Suppressor macrophage treated with lipopolysaccharide for 1 hour (primary cell): Measurements from ENCODE around the gene QRFP.
"Not testable (repeated sequence)": the region's sequence is repeated elsewhere in the genome, so short reads cannot be mapped to it uniquely, and the experiment has no call there.

Source experiments
- DNase-seq, 3 donors: peaks; one replicate each; pipeline ENCODE4 v3.0.0-alpha.2; 2020 to 2022

Gene QRFP

DNA sequence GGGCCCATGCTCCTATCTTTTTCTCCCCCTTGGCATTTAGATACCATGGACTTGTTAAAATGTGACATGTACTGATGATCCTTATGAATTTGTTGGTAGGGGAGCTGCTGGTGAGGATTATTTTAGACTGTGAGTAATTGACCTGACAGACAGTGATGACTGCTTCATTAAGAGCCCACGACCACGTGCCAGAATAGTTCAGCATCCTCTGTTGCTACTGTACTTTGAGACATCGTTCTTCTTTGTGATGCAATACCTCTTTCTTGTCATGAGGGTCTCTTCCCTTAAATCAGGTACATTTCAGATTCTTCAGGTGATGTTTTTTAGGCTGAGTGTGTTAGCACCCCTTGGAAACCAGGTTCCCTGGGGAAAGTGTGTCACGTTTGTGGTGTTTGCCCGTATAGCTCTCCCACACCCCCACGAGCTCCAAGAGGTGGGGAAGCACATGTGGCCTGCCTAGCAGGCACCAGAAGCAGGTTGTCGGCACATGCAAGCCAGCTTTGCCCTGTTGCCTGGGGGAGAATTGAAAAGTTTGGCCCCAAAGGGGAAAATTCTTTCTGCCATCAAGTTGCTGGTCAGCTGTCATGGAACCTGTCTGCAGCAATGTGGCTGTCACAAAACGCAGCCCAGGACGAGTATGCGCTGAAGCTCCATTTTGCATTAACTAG, 25.1 kb downstream of the QRFP start:
- DNase-seq: no peak

DNA sequence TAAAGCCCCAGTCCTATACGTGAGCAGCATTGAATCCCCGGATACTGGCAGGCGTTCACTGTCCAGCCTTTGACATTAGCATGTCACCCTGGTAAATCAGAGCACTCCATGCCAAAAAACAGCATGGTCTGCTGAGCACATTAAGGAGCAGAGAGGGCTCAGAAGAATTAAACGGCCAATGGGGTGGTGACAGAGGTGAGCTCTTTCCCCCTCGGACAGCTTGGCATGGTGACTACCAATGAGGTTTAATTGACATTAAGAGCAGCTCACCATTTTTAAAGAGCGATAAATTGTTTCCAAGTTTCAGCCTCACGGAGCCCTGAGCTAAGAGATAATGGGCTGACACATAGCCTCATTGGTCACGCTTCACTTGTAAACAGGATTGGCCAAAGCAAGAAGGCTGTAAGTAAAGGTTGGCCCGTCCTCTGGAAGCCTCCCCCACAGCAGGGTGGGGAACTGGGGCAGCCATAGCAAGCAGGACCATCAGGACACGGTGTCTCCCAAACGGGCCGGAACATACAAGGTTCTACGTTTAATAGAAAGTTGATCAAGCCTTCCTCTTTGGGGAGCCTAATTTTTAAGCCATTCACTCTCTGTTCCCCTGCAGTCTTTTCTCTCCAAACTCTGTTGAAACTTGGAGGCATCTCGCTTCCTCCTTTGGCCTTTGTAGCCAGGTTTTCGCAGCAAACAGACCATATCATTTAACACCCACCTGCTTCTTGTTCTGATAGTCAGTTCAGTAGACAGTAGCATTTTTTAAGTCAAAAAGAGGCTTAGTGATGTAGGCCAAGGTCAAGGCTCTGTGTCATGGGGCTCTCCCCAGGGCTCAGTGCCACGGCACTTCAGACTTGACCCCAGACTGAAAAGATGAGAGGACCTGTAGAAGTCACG, 25.9 kb downstream of the QRFP start:
- no peak for DNase-seq

DNA sequence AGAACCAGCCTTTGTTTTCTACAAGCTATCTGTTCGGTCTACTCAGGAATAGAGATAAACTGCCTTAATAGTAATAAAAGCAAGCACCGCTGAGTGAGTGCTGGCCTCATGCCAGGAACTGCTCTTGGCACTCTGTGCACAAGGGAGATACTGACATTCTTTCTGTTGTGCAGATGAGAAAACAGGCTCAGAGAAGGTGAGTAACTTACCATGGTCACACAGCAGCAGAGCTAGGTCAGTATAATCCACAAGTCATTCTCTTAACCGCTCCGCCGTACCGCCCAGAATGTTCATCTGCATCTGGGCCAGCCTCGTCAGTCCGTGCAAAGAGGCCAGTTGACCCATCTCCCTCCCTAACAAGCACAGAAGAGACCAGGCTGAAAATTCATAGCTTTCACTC, 27.4 kb downstream of the QRFP start:
- no peak for DNase-seq

DNA sequence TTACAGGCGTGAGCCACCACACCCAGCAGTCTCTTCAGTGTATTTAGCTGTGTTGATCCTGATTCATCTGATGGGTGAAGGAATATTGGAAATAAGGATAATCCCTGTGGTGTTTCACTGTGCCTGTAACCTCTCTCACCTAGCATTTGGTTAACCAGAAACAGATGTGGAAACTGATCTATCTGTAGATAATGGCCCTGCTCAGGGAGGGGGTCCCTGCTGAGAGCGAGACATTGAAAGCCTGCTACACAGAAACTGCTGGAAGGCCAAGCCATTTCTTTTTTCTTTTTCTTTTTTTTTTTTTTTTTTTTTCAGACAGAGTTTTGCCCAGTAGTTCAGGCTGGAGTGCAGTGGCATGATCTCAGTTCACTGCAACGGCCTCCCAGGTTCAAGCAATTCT, 28.4 kb downstream of the QRFP start:
- no peak for DNase-seq

DNA sequence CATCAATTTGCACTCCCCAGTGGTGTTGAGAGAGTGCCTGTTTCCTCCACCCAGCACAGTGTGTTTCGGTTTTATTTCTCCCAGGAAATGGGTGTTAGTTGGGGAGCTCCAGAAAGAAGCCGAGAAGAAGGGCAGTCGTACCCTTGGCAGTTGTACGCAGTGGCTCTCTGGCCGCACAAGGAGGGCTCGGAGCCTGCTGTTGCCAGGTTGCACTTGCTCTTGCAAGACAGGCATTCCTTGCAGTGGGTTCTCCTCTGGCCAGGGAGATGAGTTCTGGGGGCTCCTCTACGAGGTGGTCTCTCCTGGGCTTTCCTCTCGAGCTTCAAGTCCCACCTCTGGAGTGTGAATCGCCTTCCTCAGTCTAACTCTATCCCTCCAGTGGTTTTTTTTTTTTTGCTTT, 29.1 kb downstream of the QRFP start:
- DNase-seq: no peak

DNA sequence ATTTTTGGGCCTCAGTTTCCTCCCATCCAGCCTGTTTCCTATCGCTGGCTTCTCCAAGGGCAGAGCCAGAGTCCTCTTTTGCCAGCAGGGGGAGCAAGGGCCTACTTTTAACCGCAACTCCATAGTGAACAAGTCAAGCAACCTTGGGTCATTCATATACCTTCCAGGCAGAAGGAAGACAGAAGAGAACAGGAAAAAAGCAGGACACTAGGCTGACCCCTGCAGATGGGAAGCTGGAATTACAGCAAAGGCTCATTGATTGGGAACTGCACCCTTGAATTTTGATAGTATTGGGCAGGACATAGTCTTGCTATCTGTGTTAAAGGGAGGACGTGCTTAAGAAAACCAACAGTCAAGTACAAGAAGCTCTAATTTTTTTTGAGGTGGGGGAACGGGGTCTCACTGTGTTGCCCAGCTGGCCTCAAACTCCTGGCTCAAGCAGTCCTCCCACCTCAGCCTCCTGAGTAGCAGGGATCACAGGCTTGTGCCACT, 30.1 kb downstream of the QRFP start:
- peak; percentile 82 to 88 (median 85) for DNase-seq

DNA sequence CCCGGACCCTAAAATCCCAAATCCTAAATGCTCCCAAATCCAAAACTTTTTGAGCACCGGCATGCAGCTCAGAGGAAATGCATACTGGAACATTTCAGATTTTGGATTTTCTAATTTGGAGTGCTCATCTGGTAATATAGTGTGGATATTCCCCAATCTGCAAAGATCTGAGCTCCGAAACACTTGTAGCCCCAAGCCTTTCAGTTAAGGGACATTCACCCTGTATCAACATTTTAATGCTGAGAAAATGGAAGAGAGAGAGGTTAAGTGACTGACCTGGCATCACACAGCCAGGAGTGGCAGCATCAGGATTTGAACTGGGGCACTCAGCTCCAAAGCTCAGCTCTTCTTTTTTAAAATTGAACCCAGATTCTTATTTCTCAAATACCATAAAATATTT, 30.7 kb downstream of the QRFP start:
- no peak for DNase-seq

DNA sequence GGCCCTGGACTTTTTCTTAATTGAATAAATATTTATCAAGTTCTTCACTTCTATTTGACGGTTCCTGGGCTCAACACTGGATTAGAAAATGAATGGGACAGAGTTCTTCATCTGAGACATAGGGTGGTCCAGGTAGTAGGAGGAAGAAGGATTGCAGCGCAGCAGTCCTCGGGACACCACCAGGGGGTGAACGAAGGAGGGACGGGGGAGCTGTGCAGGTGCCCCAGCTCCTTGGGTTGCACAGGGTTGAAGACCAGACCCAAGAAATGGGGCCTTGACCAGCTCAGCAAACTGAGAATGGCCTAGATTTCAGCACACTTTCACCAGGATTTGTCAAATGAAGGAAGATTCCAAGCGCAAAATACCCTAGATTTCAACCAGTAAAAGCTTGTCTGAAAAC, 32.1 kb downstream of the QRFP start:
- DNase-seq: no peak

DNA sequence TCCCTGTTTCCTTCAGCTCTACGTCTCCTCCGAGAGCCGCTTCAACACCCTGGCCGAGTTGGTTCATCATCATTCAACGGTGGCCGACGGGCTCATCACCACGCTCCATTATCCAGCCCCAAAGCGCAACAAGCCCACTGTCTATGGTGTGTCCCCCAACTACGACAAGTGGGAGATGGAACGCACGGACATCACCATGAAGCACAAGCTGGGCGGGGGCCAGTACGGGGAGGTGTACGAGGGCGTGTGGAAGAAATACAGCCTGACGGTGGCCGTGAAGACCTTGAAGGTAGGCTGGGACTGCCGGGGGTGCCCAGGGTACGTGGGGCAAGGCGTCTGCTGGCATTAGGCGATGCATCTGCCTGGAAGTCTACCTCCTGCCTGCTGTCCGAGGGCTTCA, 33.9 kb downstream of the QRFP start:
- no peak for DNase-seq

DNA sequence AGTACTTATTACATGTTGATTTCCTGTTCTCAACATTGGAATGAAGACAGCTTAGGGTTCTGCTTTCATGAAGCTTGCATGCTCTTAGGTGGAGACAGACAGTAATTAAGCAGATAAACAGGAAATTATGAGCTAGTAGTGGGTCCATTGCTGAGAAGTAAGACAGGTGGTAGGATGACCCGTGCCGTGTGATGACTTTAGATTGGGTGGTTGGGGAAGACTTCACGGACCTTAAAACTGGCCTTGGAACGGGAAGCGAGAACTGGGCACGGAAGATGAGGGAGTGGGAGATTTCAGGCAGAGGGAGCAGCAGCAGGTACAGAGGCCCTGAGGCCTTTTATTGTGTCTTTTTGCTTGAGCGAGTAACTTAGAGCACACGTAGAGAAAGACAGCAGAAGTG, 34.4 kb downstream of the QRFP start:
- no peak for DNase-seq

DNA sequence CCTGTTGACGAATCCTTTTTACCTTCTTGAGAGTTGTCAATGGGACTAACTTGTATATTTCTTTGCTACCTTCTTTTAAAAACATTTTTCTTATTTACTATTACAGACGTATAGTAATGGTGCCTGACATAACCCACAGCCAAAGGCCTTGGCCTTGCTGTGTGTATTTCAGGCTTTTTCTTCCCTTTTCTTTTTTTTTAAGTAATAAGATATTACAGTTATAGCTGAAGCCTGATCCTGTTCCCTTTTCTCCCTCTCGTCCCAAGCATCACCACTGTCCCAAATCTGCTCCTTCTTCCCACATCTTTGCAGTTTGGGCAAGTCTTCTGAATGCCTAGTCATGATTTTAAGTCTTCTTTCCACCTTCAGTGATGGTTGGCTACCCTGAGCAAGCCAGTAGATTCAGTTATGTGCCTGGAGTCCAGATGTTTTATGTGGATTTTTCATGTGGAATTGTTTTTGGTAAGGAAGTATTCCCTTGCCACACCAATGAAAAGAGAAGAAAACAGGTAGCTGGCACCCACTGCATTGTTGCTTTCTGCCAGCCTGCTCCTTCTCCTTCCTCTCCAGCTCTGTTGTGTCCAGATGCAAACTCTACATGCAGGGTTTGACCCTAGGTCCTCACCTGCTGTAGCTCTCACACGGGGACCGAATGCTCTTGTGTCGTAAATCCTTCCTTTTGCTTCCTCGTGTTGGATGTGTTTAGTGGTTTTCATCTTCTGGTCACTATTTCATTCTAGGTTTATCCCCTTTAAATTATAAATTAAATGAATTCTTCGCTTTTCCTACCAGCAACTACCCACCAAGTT, 35.0 kb downstream of the QRFP start:
- no peak for DNase-seq

DNA sequence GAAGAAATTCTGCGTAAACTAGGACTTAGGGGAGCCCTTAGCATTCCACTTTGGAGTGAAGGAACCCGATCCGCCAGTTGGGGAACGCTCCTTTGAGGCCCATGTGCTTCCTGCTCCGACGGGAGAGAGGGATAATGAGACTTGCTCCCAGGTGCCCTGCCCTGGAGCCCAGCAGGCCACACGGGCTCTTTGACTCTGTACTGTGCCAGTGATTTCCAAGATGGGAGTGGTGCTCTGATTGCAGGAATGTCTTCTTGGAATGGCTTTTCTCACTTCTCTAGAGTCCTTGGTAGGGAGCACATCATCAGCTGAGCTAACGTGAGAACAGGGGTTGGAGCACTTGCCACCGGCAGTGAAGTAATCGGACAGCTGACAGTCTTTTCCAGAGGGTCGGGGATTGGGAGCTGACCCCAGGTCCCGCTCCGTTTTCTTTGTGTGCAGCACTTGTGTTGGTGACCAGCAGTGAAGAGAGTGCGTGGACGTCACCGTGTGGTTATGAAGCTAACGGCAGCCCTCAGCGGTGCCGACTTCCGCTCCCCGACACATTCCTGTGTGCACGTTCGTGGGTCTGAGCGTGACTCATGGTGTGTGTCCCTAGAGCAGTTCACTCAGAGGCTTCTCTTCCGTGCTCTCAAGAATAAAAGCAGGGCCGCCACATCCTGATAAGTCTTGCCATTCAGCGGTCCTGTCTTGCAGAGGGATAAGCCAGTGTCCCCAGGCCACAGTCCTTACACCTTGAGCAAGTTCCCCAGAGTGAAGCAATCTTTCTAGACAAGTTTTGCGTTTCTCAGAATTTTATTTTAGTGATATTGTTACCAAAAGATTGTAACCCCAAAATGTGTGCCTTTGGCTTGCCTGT, 35.9 kb downstream of the QRFP start:
- peak; percentile 26 to 41 (median 30) for DNase-seq

DNA sequence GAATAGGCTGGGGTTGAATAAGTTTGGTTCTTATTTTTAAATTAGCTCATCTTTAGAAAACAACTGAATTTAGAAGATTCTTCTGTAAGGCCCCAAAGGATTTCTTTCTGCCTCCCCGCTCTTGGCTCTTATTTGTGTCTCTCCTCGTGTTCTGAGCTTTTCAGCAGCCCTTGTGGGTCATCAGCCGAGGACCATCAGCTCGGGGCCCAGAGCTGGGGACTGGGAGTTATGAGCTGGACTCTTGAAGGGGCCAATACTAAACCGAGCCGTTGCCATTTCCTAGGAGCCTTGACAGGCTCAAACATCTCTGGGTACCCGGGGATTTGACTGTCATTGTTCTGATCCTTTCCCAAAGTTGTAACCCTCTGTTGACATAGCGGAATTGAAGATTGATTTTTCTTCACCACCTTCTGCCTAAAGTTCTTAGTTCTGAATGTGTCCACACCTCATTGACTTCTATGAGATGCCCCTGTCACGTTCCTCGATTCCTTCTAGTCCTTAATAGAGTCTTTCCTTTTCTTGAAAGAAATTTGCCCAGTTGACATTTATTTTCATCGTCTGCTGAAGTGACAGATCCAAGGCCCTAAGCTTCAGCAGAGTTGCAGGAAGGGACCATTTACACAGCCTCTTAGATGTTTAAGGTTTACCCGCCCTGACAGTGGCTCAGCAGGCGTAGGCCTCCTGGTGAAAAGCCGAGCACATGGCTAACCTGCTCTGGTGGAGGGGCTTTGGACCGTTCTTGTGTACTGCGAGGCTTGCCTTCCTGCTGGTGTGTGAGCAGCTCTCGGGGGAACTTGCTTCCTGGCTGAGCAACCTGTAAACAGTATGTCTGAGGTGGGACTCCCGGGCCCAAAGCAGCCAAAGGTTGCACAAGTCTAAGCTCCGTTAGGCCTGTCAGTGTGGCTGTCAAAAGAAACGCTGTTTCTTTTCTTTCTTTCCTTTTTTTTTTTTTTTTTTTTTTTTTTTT, 37.6 kb downstream of the QRFP start:
- DNase-seq: no peak

DNA sequence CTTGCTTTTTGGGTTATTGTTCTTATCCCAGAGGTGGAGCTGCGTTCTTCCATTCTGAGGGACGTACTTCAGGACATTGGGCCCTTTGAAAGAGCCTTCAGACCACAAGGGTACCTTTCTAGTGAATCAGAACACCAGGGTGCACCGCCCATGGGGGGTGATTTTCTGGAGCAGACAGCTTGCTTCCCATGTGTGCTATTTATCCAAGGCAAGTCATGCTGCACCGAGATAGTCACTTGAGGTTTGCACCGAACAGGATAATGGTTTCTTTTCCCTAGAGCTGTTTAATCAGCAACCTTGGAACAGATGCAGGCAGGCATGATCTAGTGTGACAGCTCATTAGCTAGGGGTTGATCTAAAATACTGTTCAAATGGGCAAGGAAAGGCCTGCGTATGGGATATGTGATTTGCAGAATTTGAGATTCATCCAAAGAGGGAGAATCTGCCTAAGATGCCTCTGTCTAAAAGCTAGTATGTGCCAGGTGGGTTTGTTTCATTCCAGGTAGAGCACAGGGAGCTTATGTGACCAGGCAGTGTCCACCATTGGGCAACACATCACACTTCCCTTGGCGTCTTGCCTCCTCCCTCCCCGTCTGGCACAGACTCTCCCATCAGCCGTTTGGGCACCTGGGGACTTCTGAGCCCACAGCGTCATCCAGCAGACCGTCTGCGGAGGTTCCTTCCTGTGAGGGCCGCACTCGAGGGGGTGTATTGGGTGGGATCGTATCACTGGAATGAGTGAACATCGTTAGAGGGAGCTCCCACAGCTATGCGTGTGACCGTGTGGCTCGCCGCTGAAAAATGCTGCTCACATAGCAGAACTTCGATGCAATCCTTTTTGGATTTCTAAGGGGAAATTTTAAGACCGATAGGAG, 38.5 kb downstream of the QRFP start:
- DNase-seq: no peak

DNA sequence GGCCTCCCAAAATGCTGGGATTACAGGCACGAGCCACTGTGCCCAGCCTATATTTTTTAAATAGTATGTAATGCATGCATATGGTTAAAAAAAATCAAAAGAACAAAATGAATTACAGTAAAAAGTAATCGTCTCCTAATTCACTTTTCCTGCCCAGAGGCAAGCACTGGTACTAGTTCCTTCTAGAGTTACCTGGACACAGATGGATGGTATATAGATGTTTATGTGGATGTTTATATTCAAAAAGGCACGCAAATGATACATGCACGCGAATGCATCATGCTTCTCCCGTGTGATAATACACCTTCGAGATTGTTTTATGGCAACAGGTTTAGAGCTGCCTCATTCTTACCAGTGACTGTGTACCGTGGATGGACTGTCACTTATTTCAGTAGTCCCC, 40.1 kb downstream of the QRFP start:
- DNase-seq: no peak

DNA sequence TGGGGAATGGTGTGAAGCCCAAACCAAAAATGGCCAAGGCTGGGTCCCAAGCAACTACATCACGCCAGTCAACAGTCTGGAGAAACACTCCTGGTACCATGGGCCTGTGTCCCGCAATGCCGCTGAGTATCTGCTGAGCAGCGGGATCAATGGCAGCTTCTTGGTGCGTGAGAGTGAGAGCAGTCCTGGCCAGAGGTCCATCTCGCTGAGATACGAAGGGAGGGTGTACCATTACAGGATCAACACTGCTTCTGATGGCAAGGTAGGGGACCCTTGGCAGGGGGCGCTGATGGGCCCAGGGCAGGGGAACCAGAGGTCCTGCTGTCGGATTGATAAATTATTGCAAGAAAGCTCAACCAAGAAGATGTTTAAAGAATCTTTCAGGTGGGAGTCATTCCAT, 41.8 kb downstream of the QRFP start:
- no peak for DNase-seq

DNA sequence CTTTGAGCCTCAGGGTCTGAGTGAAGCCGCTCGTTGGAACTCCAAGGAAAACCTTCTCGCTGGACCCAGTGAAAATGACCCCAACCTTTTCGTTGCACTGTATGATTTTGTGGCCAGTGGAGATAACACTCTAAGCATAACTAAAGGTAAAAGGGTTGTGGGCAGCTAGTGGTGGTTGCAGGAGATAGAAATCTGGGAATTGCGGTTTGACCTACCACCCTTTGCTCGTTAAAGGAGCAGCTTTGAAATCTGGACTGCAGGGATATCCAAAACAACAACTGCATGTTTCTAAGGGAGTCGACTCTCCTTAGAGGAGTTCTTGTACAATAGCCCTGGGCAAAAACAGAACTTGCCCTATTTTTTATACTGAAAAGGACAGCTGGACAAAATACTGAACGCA, 42.5 kb downstream of the QRFP start:
- no peak for DNase-seq

DNA sequence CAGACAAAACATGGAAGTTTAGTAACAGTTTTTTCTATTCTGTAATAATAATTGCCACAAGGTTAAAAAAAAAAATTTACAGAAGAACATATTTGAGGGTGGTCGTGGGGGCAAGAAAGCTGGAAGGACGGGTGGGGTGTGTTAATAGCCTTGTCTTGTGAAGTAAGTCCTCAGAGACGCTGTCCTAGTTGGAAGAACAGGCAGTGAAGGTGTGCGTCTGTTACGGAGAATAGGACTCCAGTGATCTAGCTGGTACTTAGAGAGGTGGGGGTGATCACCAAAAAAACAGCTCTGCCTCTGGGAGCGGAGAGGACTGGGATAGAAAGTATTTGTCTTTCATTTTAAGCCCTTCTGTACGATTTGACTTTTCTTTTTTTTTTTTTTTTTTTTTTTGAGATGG, 43.8 kb downstream of the QRFP start:
- no peak for DNase-seq

DNA sequence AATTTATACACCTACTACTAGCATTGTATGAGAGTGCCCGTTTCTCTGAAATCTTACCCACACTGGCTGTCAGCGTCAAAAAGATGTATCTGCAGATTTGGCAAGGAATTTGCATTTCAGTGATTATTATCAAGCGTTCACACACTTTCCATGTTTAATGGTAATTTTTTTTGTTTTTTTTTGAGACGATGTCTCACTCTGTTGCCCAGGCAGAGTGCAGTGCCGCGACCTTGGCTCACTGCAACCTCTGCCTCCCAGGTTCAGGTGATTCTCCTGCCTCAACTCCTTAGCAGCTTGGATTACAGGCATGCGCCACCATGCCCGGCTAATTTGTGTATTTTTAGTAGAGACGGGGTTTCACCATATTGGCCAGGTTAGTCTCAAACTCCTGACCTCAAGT, 47.3 kb downstream of the QRFP start:
- no peak for DNase-seq

DNA sequence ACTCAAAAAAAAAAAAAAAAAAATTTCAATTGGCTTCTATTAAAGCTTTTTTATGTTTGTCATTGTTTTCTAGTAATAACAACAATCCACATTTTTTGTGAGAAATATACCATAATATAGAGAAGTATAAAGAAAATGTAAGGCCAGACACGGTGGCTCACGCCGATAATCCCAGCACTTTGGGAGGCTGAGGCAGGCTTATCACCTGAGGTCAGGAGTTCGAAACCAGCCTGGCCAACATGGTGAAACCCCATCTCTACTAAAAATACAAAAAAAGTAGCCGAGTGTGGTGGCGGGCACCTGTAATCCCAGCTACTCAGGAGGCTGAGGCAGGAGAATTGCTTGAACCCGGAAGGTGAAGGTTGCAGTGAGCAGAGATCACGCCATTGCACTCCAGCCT, 48.1 kb downstream of the QRFP start:
- DNase-seq: not testable (repeated sequence)
